ENCODE results near the gene DLEU7.

DLEU7 gene

DNA sequence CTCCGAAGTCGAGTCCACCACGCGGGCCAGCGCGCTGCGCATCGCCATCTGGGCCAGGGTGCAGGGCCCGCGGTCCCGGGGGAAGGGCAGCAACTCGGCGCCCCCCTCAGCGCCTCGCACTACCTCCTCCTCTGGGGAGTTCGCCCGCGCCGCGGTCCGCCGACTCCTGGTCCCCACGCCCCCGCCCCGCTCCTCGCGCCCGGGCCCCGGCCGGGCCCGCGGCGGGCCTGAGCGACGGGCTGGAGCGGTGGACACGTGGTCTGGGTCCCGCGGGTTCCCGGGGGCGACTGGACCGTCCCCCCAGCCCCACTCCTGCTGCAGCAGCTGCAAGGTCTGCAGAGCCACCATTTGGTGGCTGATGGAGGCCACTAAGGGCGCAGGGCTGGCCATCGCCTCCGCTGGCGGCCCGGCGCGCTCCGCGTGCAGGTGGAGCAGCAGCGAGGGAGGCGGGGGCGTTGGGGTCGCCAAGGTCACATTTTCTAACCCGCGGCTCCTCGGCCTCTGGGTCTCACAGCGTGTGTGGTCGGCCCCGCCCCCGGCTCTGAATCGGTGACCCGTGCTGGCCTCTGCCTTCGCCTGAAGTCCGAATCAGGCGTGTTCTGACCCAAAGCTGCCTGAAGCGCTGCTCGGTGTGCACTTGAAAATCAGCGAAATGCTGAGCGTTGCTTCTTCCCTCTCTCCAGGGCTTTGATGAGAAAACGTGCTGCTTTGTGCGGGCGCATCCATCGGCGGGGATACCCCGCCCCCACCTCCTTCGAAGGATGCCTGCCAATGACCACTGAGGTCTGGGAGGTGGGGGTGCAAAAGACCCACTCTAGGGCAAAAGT, at the start of gene DLEU7:
DLEU7 (minus strand) TSS at position 436 of the 827 bp plus-strand sequence; CDS start at position 390, 46 bp downstream.
- H3K4me3 ChIP-seq (ENCODE audit: low read length): no peak within 1 kb of the TSS
- TF ChIP-seq ZNF274 (IDR thresholded peaks at IDR 0.05; ENCODE audit: low read depth, low read length): no peak

DNA sequence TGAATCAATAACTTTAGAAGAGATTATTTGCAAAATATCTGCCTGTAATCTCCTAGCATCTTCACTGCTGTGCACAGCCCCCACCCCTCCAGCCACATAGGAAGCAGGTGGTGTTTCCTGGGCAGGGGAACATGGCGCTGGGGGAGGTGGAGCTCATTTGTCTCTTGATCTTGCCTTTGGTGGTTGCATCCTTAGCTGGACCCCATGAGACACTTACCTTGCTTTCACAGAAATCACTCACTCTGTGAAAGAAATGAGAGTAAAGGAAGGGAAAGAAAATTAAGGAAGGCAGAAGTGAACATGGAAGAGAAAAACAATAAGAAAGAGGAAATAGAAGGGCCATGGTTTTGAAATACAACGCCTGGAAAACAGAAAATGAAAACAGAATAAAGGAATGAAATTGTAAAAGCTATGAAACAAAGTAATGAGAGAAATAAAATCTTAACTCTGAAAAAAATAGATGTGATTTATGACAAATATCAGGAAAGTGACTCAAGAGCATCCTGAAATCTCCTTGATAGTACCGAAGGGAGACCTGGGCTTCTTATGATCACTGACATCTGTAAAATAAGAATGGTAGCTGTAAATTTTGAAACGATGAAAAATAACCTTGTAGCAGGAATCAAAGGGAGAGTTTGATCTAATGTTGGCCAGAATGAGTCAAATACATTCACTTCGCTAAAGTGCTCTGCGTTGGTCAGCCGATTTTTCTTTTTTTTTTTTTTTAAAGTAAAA, 48.9 kb upstream of the DLEU7 start:
- peak overlapping the region; percentile 54; the same call in 1 of the 2 replicates for H3K4me3 ChIP-seq (ENCODE audit: low read length)
- TF ChIP-seq ZNF274 (IDR thresholded peaks at IDR 0.05; ENCODE audit: low read depth, low read length): no peak

DNA sequence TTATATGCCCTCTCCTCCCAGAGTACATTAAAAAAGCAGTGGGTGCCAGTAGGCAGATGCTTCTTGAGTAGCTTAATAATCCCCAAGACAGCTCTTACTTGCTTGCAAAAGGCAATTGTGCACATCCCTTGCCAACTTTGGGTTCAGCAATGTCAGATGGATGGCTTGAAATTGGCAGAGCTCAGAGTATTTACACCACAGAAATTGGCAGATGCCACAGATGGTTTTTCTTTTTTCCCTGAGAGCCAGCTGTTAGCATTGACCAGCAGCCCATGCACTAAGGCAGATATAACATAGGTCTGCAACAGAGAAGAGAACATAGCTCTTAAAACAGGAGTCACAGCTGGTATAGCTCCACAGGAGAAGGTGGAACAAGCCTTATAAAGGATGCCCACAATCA, 47.7 kb upstream of the DLEU7 start:
- no peak overlapping the region for H3K4me3 ChIP-seq (ENCODE audit: low read length)
- no peak for TF ChIP-seq ZNF274 (IDR thresholded peaks at IDR 0.05; ENCODE audit: low read depth, low read length)

DNA sequence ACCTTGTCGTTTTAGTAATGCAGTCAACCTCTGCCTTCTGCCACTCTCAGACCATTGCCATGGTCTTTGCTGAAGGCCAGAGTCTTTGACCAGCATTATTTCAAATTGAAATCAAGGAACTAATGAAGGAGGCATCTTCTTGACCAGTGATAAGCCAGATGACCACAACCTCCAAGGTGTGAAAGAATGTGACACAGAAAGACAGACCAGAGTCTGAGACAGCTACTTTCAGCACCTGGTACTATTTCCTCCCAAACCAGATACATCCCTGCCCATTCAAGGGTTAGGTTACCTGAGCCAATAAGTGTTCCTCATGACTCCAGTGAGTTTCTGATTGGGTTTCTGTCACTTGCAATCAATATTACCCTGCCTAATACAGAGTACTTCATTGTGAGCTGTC, 45.8 kb upstream of the DLEU7 start:
- H3K4me3 ChIP-seq (ENCODE audit: low read length): no peak overlapping the region
- no peak for TF ChIP-seq ZNF274 (IDR thresholded peaks at IDR 0.05; ENCODE audit: low read depth, low read length)

DNA sequence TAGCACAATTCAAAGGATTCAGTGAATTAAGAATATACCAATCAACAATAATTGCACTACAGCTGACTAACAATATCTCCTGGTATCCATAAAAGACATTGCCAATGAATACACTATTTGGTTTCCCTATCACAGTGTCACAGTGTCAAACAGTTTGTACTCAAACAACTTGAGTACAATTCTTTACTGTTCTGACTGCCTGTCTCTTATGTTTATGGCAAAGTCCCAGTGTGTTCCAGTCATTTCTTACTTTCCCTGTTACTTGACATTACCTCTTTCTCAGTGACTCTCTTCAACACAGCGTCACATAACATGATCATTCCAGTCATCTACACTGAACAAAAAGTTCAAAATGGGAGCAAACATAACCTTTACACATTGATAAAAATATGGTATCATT, 44.9 kb upstream of the DLEU7 start:
- H3K4me3 ChIP-seq (ENCODE audit: low read length): no peak overlapping the region
- TF ChIP-seq ZNF274 (IDR thresholded peaks at IDR 0.05; ENCODE audit: low read depth, low read length): no peak

DNA sequence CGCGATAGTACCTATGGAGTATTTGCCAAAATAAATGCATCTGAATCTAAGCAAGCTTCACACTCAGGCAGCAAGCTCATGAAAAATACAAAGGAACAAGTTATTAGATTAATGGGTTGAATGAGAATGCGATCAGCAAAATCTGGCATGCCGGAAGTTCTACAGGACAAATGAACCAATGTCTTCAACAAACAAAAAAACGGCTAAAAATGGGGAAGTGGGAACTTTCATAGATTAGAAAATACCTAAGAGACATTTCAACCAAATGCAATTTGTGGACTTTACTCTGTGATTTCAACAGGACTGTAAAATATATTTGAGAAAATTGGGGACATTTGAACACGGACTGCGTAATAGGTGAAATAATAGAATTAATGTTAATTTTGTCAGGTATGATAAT, 43.7 kb upstream of the DLEU7 start:
- H3K4me3 ChIP-seq (ENCODE audit: low read length): no peak overlapping the region
- TF ChIP-seq ZNF274 (IDR thresholded peaks at IDR 0.05; ENCODE audit: low read depth, low read length): no peak

DNA sequence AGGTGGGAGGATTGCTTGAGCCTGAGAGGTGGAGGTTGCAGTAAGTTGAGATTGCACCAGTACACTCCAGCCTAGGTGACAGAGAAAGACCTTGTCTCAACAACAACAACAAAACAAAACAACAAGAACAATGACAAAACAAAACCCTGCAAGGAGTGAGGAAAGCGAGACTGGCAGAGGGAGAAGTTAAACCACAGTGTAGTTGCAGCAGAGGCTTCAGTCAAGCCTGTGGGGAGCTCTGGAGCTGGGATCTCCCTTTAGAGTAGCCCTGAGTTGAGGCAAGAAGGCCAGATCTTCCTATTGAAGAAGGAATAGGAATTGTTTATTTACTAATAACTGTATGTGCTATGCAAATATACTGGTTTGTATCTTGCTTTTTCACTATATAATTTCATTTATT, 40.8 kb upstream of the DLEU7 start:
- TF ChIP-seq ZNF274 (IDR thresholded peaks at IDR 0.05; ENCODE audit: low read depth, low read length): no peak
- H3K4me3 ChIP-seq (ENCODE audit: low read length): no peak overlapping the region

DNA sequence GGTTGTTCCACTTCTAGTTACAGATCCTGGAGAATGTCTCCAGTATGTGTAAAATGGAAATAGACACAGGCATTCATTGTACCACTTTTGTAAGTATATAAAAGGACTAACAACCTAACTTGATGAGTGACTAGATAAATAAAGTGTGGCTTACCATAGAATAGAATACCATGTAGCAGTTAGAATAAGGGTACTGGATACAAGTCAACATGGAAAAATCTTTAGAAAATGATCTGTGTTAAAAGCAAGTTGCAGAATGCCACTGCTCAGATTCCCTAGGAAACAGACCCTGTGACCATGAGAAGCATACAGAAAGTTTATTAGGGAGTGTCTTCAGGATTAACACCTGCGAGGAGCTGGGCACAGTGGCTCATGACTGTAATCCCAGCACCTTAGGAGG, 40.2 kb upstream of the DLEU7 start:
- no peak overlapping the region for H3K4me3 ChIP-seq (ENCODE audit: low read length)
- TF ChIP-seq ZNF274 (IDR thresholded peaks at IDR 0.05; ENCODE audit: low read depth, low read length): no peak

DNA sequence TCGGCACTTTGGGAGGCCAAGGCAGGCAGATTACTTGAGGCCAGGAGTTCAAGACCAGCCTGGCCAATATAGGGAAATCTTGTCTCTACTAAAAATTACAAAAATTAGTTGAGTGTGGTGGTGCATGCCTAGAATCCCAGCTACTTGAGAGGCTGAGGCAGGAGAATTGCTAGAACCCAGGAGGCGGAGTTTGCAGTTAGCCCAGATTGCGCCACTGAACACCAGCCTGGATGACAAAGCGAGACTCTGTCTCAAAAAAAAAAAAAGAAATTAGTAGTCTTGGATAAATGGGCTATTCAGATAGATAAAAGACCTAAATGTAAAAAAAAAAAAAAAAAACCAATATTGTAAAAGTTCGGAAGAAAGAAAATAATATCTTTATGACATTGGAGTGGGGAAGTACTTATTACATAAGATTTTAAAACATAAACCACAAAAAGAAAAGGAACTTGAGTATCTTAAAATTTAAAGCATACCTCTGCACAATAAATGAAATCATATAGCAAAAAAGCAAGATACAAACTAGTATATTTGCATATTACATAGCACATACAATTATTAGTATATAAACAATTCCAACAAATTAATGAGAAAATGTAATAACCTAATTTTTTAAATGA, 39.4 kb upstream of the DLEU7 start:
- no peak for TF ChIP-seq ZNF274 (IDR thresholded peaks at IDR 0.05; ENCODE audit: low read depth, low read length)
- H3K4me3 ChIP-seq (ENCODE audit: low read length): no peak overlapping the region

DNA sequence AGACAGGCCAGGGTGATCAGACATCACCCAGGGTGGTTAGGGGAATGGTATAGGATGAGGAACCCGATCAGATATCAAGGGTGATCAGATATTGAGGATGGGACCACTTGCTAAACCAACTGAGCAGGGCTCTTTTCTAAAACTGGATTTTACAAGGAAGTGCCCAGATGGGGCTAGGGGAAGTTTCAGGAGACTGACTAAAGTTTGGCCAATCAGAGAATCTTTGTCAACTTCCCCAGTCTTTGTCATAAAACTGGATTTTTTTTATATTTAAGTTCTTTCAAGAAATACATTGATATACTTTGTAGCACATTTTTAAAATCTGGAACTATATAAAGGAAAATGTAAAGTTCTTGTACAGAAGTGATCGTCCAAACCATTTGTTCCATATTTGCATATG, 30.5 kb upstream of the DLEU7 start:
- H3K4me3 ChIP-seq (ENCODE audit: low read length): no peak overlapping the region
- no peak for TF ChIP-seq ZNF274 (IDR thresholded peaks at IDR 0.05; ENCODE audit: low read depth, low read length)

DNA sequence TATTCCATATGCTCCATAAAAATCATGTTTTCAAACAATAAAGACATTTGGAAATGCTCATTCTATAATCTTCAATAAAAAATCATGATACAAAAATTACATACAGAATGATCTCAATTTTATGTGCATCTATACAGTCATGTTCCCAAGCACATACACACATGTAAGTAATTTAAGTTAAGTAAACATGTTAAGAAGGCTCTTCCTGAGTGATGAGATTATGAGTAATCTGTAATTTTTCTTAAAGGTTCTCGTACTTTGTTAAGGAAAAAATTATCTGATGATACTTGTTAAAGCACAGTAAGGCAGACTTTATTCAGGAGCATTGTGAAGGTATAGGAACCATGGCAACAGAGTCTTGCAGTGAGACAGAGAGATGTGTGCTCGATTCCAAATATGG, 30.0 kb upstream of the DLEU7 start:
- no peak for TF ChIP-seq ZNF274 (IDR thresholded peaks at IDR 0.05; ENCODE audit: low read depth, low read length)
- no peak overlapping the region for H3K4me3 ChIP-seq (ENCODE audit: low read length)

DNA sequence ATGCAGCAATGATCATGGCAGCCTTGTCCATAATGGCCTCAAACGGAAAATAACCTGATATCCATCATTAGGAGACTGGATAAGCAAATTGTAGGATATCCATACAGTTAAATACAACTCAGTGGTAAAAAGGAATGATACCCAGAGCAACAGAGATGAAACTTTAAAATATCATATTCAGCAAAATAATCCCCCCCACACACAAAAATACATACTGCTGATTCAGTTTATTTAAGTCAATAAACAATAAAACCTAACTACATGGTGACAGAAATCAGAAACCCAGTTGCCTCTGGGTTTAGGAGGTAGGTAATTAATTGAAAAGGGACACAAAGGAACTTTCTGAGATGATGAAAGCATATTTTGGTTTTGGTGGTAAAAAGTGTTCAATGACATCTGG, 27.9 kb upstream of the DLEU7 start:
- no peak for TF ChIP-seq ZNF274 (IDR thresholded peaks at IDR 0.05; ENCODE audit: low read depth, low read length)
- H3K4me3 ChIP-seq (ENCODE audit: low read length): no peak overlapping the region

DNA sequence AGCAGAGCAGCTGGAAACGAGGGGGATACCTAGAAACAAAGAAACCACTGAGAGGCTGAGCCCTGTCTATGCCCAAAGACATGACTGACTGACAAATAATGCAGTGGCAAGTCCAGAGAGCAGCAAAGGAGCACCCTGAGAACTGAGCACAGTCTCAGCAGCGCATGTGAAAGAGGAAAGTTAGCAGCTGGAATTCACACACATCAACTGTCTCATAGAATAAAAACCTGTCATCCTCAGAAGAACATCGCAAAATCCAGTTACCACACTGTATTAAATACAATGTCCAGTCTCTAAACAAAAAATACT, 24.1 kb upstream of the DLEU7 start:
- H3K4me3 ChIP-seq (ENCODE audit: low read length): no peak overlapping the region
- no peak for TF ChIP-seq ZNF274 (IDR thresholded peaks at IDR 0.05; ENCODE audit: low read depth, low read length)

DNA sequence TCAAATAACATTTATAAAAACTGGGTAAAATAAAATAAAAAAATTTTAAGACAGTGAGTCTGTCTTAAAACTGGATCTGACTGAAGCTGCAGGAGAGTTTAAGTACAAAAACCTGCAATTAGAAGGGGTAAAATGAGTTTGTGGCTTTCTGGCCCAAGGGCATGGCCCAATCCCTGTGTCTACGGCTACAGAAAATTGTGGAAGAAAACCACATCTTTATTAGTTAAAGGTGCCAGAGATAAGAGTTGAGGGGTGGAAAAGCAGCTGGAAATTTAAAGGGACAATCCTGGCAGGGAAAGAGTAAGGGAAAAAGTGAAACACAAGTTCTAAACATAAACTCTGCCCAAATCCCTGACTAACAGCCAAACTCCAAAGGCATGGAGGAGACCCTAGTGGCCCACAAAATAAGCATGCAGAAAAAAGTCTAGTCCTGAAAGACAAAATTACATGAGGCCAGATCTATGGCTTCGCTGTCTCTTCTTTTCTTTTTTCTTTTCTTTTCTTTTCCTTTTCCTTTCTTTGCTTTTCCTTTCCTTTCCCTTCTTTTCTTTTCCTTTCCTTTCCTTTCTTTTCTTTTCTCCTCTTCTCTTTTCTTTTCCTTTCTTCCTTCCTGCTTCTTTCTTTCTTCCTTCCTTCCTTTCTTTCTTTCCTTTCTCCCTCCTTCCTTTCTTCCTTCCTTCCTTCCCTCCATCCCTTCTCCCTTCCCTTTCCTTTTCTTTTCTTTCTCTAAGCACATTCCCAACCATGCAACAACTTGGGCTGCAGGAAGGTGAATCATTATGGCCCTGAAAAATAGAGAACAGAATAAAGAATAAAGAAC, 23.5 kb upstream of the DLEU7 start:
- TF ChIP-seq ZNF274 (IDR thresholded peaks at IDR 0.05; ENCODE audit: low read depth, low read length): no peak
- no peak overlapping the region for H3K4me3 ChIP-seq (ENCODE audit: low read length)

Data from GM08714 (cell line).